ENCODE measurements around the gene PLD4.
"Not testable (repeated sequence)": the region's sequence is repeated elsewhere in the genome, so short reads cannot be mapped to it uniquely, and the experiment has no call there.

Gene PLD4

GRCh38 chr14:104886690-104887622 lies 37.7 kb upstream of the PLD4 start:
- DNase-seq, result no peak

DNA sequence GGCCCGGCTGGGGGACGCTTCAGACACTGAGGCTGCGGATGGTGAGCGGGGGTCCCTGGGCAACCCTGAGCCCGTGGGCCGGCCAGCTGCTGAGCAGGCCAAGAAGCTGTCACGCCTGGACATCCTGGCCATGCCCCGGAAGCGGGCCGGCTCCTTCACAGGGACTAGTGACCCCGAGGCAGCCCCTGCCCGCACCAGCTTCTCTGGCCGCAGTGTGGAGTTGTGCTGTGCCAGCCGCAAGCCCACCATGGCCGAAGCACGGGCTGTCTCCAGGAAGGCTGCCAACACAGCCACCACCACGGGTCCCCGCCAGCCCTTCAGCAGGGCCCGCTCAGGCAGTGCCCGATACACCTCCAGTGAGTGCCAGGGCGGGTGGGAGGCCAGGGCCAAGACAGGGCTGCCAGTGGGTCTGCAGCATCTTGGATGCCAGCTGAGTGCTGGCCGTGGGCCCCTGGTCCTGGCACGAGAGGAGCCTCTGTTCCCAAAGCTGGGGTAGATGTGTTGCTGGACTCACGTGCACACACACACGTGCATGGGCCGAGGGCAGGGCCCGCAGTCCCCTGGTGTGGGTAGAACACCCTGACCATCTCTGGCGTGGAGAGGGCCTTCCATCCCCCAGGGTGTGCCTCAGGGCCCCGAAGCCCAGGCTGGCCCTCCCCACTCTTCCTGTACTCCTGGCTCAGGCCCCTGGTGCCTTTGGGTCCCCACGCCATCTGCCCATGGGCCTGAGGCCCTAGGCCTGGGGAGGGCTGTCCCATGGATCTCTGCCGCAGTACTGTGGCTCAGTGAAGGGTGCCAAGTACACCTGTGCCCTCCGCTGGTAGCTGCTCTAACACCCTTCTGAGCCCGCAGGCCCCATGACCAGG lies 36.8 kb upstream of the PLD4 start:
- no peak for DNase-seq

GRCh38 chr14:104888489-104889374 lies 35.9 kb upstream of the PLD4 start:
- no peak for DNase-seq

GRCh38 chr14:104889375-104889757 lies 35.3 kb upstream of the PLD4 start:
- DNase-seq, result no peak

DNA sequence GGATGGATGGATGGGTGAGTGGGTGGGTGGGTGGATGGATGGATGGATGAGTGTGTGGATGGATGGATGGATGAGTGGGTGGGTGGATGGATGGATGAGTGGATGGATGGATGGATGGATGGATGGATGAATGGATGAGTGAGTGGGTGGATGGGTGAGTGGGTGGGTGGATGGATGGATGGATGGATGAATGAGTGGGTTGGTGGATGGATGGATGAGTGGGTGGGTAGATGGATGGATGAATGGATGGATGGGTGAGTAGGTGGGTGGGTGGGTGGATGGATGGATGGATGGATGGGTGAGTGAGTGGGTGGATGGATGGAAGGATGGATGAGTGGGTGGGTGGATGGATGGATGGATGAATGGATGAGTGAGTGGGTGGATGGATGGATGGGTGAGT lies 34.4 kb upstream of the PLD4 start:
- not testable (repeated sequence) for DNase-seq

GRCh38 chr14:104891121-104891551 lies 33.5 kb upstream of the PLD4 start:
- DNase-seq, result no peak

- DNase-seq, result no peak
Measured at GRCh38 chr14:104891664-104892530, 32.8 kb upstream of the PLD4 start.

DNA sequence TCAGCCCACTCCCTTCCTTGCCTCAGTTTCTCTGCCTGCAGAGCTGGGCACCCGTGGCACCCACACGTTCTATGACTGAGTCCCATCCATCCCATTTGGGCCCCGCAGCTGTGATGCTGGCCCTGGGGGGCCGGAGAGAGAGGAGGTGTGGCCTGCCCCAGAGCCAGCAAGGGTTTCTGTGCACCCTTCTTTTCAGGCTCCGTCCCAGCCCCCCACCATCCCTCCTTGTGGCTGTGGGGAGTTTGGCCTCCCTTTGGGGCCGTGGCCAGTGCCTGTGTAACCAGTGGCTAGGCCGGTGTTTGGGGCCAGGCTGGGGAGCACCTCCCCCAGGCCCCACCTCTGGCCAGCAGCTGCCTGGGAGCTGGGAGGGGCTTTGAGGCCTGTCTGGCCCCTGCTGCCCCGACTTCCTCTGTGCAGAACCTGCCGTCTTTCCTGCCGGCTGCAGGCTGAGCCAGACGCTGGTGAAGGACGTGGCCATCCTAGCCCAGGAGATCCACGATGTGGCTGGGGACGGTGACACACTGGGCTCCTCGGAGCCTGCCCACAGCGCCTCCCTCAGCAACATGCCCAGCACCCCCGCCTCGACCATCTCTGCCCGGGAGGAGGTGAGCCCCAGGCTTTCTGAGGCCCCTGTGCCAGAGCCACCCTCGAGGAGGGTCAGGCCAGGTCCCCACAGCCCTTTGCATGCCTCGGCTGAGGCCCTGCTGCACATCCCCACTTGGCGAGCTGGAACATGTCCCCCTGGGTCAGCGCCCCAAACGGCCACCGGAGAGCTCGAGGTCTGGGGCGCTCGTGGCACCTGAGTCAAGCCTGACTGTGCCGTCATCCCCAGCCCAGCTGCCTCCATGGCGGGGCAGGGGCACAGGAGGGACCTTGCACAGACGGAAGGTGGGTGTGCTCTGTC lies 31.9 kb upstream of the PLD4 start:
- DNase-seq, result no peak

DNA sequence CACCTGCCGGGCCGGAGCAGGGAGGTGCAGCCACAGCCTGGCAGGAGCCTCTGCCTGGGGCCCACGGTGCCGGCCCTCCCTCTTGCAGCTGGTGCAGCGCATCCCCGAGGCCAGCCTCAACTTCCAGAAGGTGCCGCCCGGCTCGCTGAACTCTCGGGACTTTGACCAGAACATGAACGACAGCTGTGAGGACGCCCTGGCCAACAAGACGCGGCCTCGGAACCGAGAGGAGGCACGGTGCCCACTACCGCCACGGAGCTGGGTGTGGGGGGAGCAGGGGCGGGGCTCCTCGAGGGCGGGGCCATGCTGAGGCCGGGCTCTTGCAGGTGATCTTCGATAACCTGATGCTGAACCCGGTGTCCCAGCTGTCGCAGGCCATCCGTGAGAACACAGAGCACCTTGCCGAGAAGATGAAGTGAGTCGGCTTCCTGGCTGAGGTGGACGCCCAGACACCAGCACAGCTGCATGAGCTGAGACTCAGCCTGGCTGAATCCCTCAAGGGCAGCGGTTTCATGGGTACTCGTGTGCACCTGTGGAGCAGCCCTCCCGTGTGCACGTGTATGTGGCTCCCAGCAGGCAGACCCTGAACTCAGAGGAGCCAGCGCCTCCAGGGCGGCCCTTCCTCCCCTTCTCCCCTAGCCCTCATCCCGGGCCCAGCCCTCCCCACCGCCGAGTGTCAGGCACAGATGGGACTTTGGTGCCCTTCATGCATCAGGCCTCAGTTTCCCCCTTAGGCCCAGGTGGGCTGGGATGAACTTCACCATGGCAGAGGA lies 31.1 kb upstream of the PLD4 start:
- no peak for DNase-seq

DNA sequence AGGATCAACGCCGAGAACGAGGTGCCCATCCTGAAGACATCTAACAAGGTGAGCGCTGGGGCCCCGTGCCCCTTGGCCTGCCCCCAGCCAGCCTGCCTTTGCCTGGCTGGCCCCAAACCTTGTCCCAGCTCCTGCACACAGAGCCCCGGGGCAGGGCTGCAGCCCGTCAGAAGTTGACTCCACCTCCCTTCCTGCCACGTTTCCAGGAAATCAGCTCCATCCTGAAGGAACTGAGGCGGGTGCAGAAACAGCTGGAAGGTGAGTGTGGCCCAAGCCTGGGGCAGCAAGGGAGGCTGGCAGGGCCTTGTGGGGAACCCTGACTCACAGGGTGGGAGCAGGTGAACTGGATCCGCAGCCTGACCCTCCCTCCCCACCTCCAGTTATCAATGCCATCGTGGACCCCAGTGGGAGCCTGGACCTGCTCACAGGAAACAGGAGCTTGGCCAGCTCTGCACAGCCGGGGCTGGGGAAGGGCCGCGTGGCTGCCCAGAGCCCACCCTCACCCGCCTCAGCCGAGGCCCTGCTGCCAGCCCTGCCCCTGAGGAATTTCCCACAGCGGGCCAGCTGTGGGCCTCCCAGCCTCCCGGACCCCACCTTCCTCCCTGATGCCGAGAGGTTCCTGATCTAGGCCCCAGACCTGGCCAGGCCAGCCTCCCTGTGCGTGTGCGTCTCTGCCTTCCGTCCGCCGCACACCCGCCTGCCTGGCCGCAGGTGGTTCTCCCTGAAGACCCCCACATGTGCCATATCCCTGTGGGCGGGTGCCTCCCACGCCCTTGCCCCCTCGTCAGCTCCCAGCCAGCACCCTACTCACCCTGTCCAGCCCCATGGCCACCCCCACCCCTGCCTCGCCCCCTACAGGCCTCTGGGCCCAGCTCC lies 30.1 kb upstream of the PLD4 start:
- no peak for DNase-seq

- no peak for DNase-seq
Measured at GRCh38 chr14:104895207-104895785, 29.4 kb upstream of the PLD4 start.

DNA sequence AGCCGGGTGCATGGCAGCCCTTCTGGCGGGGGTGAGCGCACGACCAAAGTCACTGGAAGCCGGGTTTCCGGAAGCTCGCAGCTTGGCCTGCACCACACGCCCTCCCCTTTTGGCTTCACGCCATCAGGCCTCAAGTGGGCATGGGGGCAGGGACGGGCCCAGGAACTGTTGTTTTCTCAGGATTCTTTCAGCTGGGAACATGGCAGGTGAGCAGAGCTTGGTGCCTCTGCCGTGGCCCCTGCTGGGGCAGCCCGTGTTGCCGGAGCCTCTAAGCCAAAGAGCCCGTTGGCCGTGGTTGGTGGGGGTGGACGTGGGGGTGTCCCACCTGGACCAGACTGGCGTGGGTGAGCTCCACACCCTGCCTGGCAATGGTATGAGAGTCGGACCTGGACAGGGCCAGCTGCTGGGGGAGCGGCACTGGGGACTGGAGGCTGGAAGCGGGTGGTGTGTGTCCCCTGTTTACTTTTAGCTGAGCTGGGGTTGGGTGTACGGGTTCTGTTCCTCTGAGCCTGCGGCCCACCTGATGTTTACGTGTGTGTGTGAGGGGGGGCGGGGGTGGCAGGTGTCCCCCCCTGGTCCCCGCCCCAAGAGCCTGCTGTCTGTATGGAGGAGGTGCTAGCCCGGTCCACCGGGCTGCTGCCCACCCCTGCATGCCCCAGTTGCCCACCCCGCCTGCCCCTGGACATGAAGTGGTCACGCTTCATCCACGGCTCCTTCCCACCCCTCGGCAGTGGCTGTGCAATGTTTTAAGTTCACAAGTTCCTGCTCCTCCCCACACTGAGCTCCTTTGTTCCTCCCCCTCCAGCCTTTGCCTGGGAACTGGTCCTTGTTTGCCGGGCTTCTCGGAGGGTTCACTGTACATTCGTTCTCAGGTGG lies 28.7 kb upstream of the PLD4 start:
- no peak for DNase-seq

DNA sequence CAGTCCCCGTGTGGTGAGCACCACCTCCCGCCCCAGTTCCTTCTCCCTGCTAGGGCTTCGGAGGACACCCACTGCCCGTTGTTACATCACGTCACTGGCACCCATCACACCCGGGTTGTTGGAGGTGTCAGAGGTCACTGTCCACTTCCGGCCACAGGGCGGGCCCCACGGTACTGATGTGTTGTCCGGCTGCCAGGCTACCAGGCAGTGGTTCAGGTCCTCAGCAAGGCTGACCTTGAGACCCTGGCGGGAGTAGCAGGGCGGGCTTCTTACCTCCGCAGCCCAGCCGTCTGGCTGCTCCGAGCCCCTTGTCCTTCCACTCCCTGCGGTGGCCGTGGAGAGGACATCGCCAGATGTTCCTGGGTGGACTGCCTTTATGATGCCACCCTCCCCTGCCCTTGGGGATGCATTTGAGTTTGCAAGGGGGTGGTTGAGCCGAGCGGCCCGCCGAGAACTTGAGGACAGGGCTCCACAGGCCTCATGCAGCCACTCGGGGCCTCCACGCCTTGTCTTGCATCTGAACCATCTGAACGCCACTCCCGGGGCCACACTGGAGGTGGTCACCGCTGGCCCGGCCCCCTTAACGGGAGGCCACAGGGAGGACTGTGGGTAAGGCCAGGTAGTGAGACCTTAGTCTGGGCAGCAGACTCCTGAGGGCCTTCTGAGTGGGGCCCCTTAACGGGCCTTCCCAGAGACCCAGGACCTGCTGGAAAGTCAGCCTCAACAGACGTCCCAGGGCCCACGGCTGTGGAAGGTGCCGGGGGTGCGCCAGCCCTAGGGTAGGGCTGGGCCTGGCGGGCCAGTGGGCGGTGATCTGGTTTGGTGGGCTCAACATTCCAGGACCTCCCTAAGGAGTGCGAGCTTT lies 27.1 kb upstream of the PLD4 start:
- no peak for DNase-seq

- DNase-seq, result no peak
Measured at GRCh38 chr14:104898195-104898558, 26.5 kb upstream of the PLD4 start.

- no peak for DNase-seq
Measured at GRCh38 chr14:104898870-104899510, 25.7 kb upstream of the PLD4 start.

GRCh38 chr14:104899781-104900180 lies 24.9 kb upstream of the PLD4 start:
- no peak for DNase-seq

All from GDM1 (cell line).